ENCODE measurements around the gene INPP5F. TPM values are rescaled to one million over a fixed set of nuclear protein-coding genes. Genes with fewer than 3 reads are reported as not detected.

INPP5F gene
- total RNA-seq, 2 experiments from 2014 or later: 10.9 to 12.6 TPM

DNA sequence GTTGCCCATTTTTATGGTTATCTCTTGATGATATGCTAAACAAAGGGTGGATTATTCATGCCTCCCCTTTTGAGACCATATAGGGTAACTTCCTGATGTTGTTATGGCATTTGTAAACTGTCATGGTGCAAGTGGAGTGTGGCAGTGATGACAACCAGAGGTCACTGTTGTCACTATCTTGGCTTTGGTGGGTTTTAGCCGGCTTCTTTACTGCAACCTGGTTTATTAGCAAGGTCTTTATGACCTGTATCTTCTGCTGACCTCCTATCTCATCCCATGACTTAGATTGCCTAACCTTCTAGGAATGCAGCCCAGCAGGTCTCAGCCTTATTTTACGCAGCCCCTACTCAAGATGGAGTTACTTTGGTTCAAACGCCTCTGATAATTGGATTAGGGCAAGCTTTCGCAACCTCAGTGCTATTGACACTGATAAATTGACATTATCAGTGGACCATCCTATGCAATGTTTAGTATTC is 37.8 kb upstream of the INPP5F start:
- no peak overlapping the region for H3K4me3 Mint-ChIP-seq
- peaks cover 15% of the 10 kb centered on the region for H3K4me1 Mint-ChIP-seq
- intact Hi-C loops (cut with DNase I, micrococcal nuclease): loop anchor here in 1 of 2 experiments (5.0 kb wide), 1 partner anchor 36 kb away; the partner anchor contains the start of gene BAG3
- ATAC-seq (no peak), DNase-seq (no peak)
- ChIA-PET CTCF (interaction anchor here (0.8 to 4.7 kb wide), 12 partner anchors 10 to 172 kb away, joined by 3 to 37 read pairs (median 16); partner anchors contain the start of gene INPP5F), POLR2A (interaction anchor here (1.2 kb wide), 1 partner anchor 38 kb away, joined by 3 read pairs; the partner anchor contains the start of gene INPP5F)
- H3K36me3 Mint-ChIP-seq (ENCODE audit: low read depth): no peaks in the 10 kb centered on the region
- no peaks in the 10 kb centered on the region for H3K27me3 Mint-ChIP-seq
- no peak overlapping the region for H3K27ac Mint-ChIP-seq
- H3K9me3 Mint-ChIP-seq (ENCODE audit: low read depth): no peaks in the 10 kb centered on the region

DNA sequence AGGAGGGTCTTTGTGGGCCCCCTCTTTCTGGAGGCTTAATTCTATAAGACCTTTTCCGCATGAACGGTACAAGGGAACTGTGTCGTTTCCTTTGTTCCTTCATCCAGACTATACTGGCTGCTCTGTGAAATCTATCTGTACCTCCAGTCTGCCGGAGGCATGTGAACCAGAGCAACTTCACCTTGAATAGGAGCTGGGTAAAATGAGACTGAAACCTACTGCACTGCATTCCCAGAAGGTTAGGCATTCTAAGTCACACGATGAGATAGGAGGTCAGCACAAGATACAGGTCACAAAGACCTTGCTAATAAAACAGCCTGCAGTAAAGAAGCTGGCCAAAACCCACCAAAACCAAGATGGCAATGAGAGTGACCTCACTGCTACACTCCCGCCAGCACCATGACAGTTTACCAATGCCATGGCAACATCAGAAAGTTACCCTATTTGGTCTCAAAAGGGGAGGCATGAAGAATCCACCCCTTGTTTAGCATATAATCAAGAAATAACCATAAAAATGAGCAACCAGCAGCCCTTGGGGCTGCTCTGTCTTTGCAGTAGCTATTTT is 36.8 kb upstream of the INPP5F start:
- Mint-ChIP-seq H3K4me1 (peaks cover 15% of the 10 kb centered on the region), H3K4me3 (no peak overlapping the region), H3K27me3 (no peaks in the 10 kb centered on the region), H3K27ac (no peak overlapping the region), H3K36me3 (ENCODE audit: low read depth) (no peaks in the 10 kb centered on the region), H3K9me3 (ENCODE audit: low read depth) (no peaks in the 10 kb centered on the region)
- POLR2A ChIA-PET: interaction anchor here (0.7 kb wide), 1 partner anchor 91 kb away, joined by 5 read pairs; no protein-coding TSS in a partner anchor
- DNase-seq: no peak
- ATAC-seq: no peak
- intact Hi-C loops (cut with DNase I, micrococcal nuclease): loop anchor here in 1 of 2 experiments (5.0 kb wide), 1 partner anchor 37 kb away; the partner anchor contains the start of gene BAG3
- CTCF ChIA-PET: interaction anchor here (4.1 to 4.7 kb wide), 2 partner anchors 61 to 171 kb away, joined by 37 read pairs; no protein-coding TSS in a partner anchor

DNA sequence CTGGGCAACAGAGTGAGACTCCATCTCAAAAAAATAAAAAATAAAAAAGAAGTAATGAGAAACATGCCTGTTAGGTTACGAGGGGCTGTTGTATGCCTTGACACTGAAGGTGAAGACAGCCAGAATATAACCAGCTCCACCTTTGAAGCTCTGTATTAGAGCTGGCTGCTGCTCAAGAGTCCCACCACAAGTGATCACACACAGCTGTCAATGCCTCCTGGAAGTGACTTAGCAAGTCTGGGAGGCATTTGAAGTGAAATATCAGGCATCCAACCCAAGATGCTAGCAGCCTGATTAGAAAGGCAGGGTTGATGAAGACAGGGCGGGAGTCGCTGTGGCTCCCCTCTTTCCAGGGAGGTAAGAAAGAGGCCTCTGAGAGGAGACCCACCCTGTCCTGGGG is 34.1 kb upstream of the INPP5F start:
- no peaks in the 10 kb centered on the region for H3K9me3 Mint-ChIP-seq (ENCODE audit: low read depth)
- no peak for DNase-seq
- H3K27ac Mint-ChIP-seq: no peak overlapping the region
- H3K4me1 Mint-ChIP-seq: peaks cover 10% of the 10 kb centered on the region
- no peak for ATAC-seq
- ChIA-PET POLR2A (no interaction called here), CTCF (interaction anchor here (0.7 kb wide), 1 partner anchor 174 kb away, joined by 3 read pairs; no protein-coding TSS in a partner anchor)
- H3K4me3 Mint-ChIP-seq: no peak overlapping the region
- intact Hi-C loops (cut with DNase I, micrococcal nuclease): no loop called here
- H3K36me3 Mint-ChIP-seq (ENCODE audit: low read depth): no peaks in the 10 kb centered on the region
- no peaks in the 10 kb centered on the region for H3K27me3 Mint-ChIP-seq

DNA sequence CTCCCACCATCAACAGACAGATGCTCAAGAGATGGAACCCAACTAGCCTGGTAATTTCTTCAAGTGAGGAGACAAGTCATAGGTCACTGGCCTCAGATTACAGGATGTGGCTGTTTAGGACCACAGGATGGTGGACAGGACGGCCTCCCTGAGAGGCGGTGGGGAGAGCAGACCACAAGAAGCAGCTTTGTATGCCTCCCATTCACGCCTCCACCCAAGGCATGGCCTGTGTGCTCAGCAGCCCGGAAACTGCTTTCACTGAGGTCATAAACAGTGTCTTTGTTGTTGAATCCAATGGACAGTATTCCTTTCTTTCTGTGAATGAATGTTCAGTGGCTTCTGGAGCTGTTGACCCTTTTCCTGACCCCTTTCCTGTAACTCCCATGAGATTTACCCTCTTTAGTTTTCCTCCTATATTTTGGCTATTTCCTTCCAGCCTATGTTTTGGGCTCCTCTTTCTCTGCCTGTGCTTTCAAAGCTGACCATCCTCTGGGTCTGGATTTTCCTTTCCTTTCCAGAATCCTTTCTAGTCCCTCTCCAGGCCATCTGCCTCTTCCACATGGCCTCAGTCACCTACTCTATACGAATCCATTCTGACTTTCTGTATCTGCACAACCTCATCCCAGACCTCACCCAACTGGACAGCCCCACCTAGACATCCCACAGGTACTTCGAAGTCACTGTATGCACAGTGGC is 32.4 kb upstream of the INPP5F start:
- H3K36me3 Mint-ChIP-seq (ENCODE audit: low read depth): no peaks in the 10 kb centered on the region
- DNase-seq (no peak), ATAC-seq (no peak)
- H3K4me1 Mint-ChIP-seq: no peaks in the 10 kb centered on the region
- POLR2A ChIA-PET: no interaction called here
- no peaks in the 10 kb centered on the region for H3K27me3 Mint-ChIP-seq
- no peak overlapping the region for H3K27ac Mint-ChIP-seq
- no peaks in the 10 kb centered on the region for H3K9me3 Mint-ChIP-seq (ENCODE audit: low read depth)
- no peak overlapping the region for H3K4me3 Mint-ChIP-seq
- CTCF ChIA-PET: interaction anchor here (0.7 kb wide), 1 partner anchor 44 kb away, joined by 4 read pairs; no protein-coding TSS in a partner anchor
- intact Hi-C loops (cut with DNase I, micrococcal nuclease): no loop called here

DNA sequence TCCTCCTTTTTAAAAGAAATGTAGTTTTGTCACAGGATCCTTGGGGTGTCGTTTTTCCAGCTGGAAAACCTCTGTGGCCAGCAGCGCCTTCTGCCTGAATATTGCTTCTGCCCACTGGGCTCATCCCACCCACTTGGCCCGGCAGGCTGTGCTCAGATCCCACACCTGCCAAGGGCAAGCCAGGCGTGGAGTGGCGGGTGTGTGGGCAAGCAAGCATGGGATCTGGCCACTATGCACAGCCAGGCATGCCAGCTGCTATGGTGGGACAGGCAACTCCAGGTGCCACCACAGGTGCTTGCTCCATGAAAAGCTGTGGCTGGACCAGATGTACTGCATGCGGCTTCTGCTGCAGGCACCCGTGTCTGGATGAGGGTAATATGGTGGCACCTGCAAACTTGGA is 31.2 kb upstream of the INPP5F start:
- DNase-seq (no peak), ATAC-seq (no peak)
- H3K4me1 Mint-ChIP-seq: no peaks in the 10 kb centered on the region
- ChIA-PET POLR2A (interaction anchor here (0.8 kb wide), 1 partner anchor 10 kb away, joined by 3 read pairs; no protein-coding TSS in a partner anchor), CTCF (interaction anchor here (0.6 to 1.1 kb wide), 3 partner anchors 8 to 169 kb away, joined by 3 read pairs; no protein-coding TSS in a partner anchor)
- intact Hi-C loops (cut with DNase I, micrococcal nuclease): no loop called here
- H3K27ac Mint-ChIP-seq: no peak overlapping the region
- no peaks in the 10 kb centered on the region for H3K36me3 Mint-ChIP-seq (ENCODE audit: low read depth)
- H3K27me3 Mint-ChIP-seq: no peaks in the 10 kb centered on the region
- no peaks in the 10 kb centered on the region for H3K9me3 Mint-ChIP-seq (ENCODE audit: low read depth)
- H3K4me3 Mint-ChIP-seq: no peak overlapping the region

DNA sequence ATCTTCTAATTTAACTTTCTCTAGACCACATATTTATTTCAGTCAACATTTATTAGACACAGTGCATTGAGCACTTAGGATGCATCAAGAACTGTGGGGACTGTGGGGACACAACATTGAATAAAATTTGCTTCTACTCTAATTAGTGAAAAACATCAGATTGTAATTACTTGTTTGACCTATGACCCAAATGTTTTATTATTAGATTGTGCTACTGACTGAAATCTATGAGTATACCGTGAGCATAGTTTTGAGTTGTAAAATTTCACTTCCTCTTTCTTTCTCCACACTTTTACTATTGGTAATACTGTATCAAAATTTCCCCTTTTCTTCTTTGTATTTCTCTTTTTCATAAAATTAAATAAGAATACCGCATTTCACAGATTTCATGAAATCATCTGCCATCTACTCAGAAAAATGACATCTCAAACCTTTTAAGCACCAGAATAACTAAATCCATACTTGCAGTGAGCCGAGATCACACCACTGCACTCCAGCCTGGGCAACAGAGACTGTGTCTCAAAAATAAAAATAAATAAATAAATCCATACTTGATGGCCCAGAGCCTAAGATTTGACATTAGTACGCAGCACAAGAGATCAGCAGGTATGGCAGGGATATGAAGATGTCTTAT is 25.4 kb upstream of the INPP5F start:
- ATAC-seq (no peak), DNase-seq (no peak)
- no peak overlapping the region for H3K4me3 Mint-ChIP-seq
- intact Hi-C loops (cut with DNase I, micrococcal nuclease): loop anchor here in 1 of 2 experiments (5.0 kb wide), 3 partner anchors 37 to 568 kb away; no protein-coding TSS in a partner anchor
- peaks cover 12% of the 10 kb centered on the region for H3K36me3 Mint-ChIP-seq (ENCODE audit: low read depth)
- CTCF ChIA-PET: interaction anchor here (1.6 to 4.2 kb wide), 3 partner anchors 14 to 50 kb away, joined by 4 to 19 read pairs (median 16); no protein-coding TSS in a partner anchor
- H3K27ac Mint-ChIP-seq: peak overlapping the region; percentile 17
- POLR2A ChIA-PET: no interaction called here
- H3K9me3 Mint-ChIP-seq (ENCODE audit: low read depth): peaks cover 13% of the 10 kb centered on the region
- peaks cover 47% of the 10 kb centered on the region for H3K4me1 Mint-ChIP-seq
- H3K27me3 Mint-ChIP-seq: no peaks in the 10 kb centered on the region

DNA sequence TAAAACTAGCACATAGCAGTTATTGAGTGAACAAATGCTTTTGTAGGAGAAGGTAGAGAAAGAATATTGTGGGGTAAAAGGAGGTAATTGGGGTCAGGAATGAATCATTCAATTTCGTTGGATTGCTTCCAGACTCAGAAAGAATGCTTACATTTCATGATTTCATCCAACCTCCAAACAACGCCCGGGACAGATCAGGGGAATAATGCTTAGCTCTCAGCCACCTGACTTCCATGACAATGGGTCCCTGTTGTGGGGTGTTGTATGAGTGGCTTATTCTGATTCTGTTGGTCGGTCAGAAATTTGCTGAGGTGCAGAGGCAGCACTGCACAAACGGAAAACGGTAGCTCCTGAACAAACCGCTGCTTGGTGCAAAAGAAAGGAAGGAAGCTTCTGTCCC is 24.0 kb upstream of the INPP5F start:
- Mint-ChIP-seq H3K4me1 (peaks cover 60% of the 10 kb centered on the region), H3K27ac (peak overlapping the region; percentile 87), H3K4me3 (no peak overlapping the region), H3K9me3 (ENCODE audit: low read depth) (peaks cover 24% of the 10 kb centered on the region), H3K27me3 (no peaks in the 10 kb centered on the region), H3K36me3 (ENCODE audit: low read depth) (peaks cover 23% of the 10 kb centered on the region)
- intact Hi-C loops (cut with DNase I, micrococcal nuclease): loop anchor here in 1 of 2 experiments (1.0 to 5.0 kb wide), 4 partner anchors 16 to 570 kb away; no protein-coding TSS in a partner anchor
- ChIA-PET CTCF (interaction anchor here (0.7 to 4.2 kb wide), 6 partner anchors 15 to 265 kb away, joined by 3 to 19 read pairs (median 5); no protein-coding TSS in a partner anchor), POLR2A (interaction anchor here (0.8 to 1.2 kb wide), 2 partner anchors 24 to 46 kb away, joined by 3 to 5 read pairs; partner anchors contain the start of gene INPP5F)
- DNase-seq: no peak
- ATAC-seq: no peak

DNA sequence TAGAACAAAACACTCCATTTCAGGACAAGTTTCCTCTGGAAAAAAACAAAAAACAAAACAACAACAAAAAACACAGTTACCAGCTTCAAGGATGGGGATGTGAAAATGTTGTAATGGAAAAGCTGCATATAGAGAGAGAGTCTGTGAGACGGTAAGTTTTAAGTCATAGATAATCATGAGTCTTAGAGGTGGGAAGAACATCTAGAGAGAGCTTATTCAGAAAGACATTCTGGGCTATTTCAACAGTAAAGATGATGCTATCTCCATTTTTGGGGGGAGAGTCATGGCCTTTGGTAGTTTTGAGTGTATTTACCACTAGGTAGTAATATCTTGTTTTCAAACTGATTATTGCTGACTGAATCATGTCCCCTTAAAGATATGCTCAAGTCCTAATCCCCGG is 23.3 kb upstream of the INPP5F start:
- Mint-ChIP-seq H3K36me3 (ENCODE audit: low read depth) (peaks cover 30% of the 10 kb centered on the region), H3K27me3 (no peaks in the 10 kb centered on the region), H3K4me1 (peaks cover 67% of the 10 kb centered on the region), H3K27ac (peak overlapping the region; percentile 87), H3K9me3 (ENCODE audit: low read depth) (peaks cover 30% of the 10 kb centered on the region), H3K4me3 (no peak overlapping the region)
- POLR2A ChIA-PET: interaction anchor here (0.8 to 1.2 kb wide), 2 partner anchors 23 to 47 kb away, joined by 3 to 5 read pairs; partner anchors contain the start of gene INPP5F
- intact Hi-C loops (cut with DNase I, micrococcal nuclease): loop anchor here in 1 of 2 experiments (1.0 to 5.0 kb wide), 4 partner anchors 16 to 570 kb away; no protein-coding TSS in a partner anchor
- peak; percentile 67 for ATAC-seq
- no peak for DNase-seq
- CTCF ChIA-PET: interaction anchor here (0.7 to 4.2 kb wide), 8 partner anchors 15 to 266 kb away, joined by 3 to 19 read pairs (median 4); no protein-coding TSS in a partner anchor

DNA sequence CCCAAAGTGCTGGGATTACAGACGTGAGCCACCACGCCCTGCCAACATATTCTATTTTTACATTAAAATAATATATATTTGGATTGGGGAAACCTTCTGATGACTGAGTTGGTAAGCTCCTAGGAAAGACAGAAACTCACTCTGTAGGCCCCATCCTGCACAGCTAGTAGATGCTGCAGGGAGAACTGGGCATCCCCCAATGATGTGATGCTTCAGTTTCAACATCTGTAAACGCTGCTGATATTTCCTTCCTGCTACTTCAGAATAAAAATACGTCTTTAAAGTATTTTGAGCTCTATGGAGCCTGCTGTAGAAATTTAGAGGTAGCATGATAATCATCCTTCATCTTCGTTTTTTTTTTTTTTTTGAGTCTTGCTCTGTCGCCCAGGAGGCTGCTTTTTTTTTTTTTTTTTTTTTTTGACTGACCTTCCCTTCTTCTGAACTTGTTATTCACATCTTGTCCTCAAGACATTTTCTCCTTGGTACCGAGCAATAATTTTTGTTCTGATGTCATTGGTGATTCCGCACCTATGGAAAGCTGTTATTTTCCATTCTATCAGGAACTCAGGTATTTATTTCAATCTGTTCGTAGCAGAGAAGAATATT is 21.8 kb upstream of the INPP5F start:
- peaks cover 35% of the 10 kb centered on the region for H3K9me3 Mint-ChIP-seq (ENCODE audit: low read depth)
- ChIA-PET CTCF (interaction anchor here (0.7 to 4.2 kb wide), 9 partner anchors 17 to 164 kb away, joined by 3 to 19 read pairs (median 5); partner anchors contain the start of gene INPP5F), POLR2A (interaction anchor here (0.7 to 2.0 kb wide), 8 partner anchors 9 to 213 kb away, joined by 3 to 12 read pairs (median 4); partner anchors contain the start of genes BAG3 and INPP5F)
- intact Hi-C loops (cut with DNase I, micrococcal nuclease): loop anchor here (1.0 to 5.0 kb wide), 6 partner anchors 18 to 572 kb away; no protein-coding TSS in a partner anchor
- H3K27me3 Mint-ChIP-seq: no peaks in the 10 kb centered on the region
- H3K27ac Mint-ChIP-seq: peak overlapping the region; percentile 96
- H3K36me3 Mint-ChIP-seq (ENCODE audit: low read depth): peaks cover 42% of the 10 kb centered on the region
- peak; percentile 48 for DNase-seq
- peak; percentile 13 for ATAC-seq
- peak overlapping the region; percentile 35 for H3K4me3 Mint-ChIP-seq
- H3K4me1 Mint-ChIP-seq: peaks cover 79% of the 10 kb centered on the region

DNA sequence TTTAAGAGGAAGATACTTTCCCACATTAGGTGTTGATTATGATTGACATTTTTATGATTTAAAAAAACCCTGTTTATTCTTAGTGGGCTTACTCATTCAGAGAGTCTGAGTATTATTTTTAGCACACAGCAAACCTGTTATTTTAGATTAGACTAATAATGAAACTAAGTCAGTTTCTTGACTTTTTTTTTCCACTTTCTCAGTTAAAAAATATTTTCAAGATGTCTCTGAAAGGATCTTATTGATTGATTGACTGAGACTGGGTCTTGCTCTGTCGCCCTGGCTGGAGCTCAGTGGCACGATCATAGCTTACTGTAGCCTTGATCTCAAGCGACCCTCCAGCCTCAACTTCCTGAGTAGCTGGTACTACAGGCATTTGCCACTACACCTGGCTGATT is 20.4 kb upstream of the INPP5F start:
- H3K4me3 Mint-ChIP-seq: peak overlapping the region; percentile 41
- peaks cover 50% of the 10 kb centered on the region for H3K36me3 Mint-ChIP-seq (ENCODE audit: low read depth)
- H3K9me3 Mint-ChIP-seq (ENCODE audit: low read depth): peaks cover 44% of the 10 kb centered on the region
- CTCF ChIA-PET: interaction anchor here (1.3 to 3.4 kb wide), 4 partner anchors 9 to 23 kb away, joined by 4 to 19 read pairs (median 10); partner anchors contain the start of gene INPP5F
- peak; percentile 28 for ATAC-seq
- peak; percentile 51 for DNase-seq
- intact Hi-C loops (cut with DNase I, micrococcal nuclease): loop anchor here in 1 of 2 experiments (1.0 to 2.0 kb wide), 3 partner anchors 20 to 391 kb away; no protein-coding TSS in a partner anchor
- peak overlapping the region; percentile 96 for H3K27ac Mint-ChIP-seq
- no peaks in the 10 kb centered on the region for H3K27me3 Mint-ChIP-seq
- peaks cover 82% of the 10 kb centered on the region for H3K4me1 Mint-ChIP-seq
- POLR2A ChIA-PET: interaction anchor here (0.7 to 2.0 kb wide), 4 partner anchors 9 to 30 kb away, joined by 3 to 12 read pairs (median 4); partner anchors contain the start of gene INPP5F
